Endometrial microvascular endothelial cells (primary cell): ENCODE results near the gene SLC6A7. TPM values are rescaled to one million over a fixed set of nuclear protein-coding genes. Genes with fewer than 3 reads are reported as not detected.

Experiments used
- in situ Hi-C: cut with HindIII; loops from 2 replicates; pipeline ENCODE4 v1.10.0; 2017; ENCODE audit warnings: low sequenced_read_pairs, low pct_unique_long_range_greater_than_20kb; ENCODE audit errors: inconsistent ontology term
- total RNA-seq: library from RNA; depleted of rRNA; stranded (reverse); fragments of >200 nt; gene quantifications from one replicate; pipeline ENCODE4 v1.2.3, GENCODE V29; 2015; ENCODE audit errors: inconsistent ontology term

Gene SLC6A7
- total RNA-seq, 1 donor from 2014 or later = not detected

- in situ Hi-C loops = no loop called here
These were observed 35.2 kb upstream of the SLC6A7 start for GRCh38 chr5:150154618-150155128.

- in situ Hi-C loops = no loop called here
These were observed 34.4 kb upstream of the SLC6A7 start, which contains the start of gene PDGFRB for GRCh38 chr5:150155258-150156026. Gene PDGFRB, minus strand, starts transcription at chr5:150155845. Its CDS starts 18,798 bp downstream, at chr5:150137047.

- in situ Hi-C loops = no loop called here
These were observed 33.9 kb upstream of the SLC6A7 start for GRCh38 chr5:150156027-150156368.

GRCh38 chr5:150156540-150156939 lies 33.3 kb upstream of the SLC6A7 start:
- in situ Hi-C loops = no loop called here

GRCh38 chr5:150157168-150157567 lies 32.7 kb upstream of the SLC6A7 start:
- in situ Hi-C loops = no loop called here

GRCh38 chr5:150158170-150158949 lies 31.5 kb upstream of the SLC6A7 start:
- in situ Hi-C loops = no loop called here

GRCh38 chr5:150159031-150159430 lies 30.8 kb upstream of the SLC6A7 start:
- in situ Hi-C loops = no loop called here

GRCh38 chr5:150159741-150160179 lies 30.1 kb upstream of the SLC6A7 start:
- in situ Hi-C loops = no loop called here

- in situ Hi-C loops = no loop called here
These were observed 29.3 kb upstream of the SLC6A7 start for GRCh38 chr5:150160448-150161081.

GRCh38 chr5:150161242-150162141 lies 28.4 kb upstream of the SLC6A7 start:
- in situ Hi-C loops = no loop called here

GRCh38 chr5:150162142-150162513 lies 27.7 kb upstream of the SLC6A7 start:
- in situ Hi-C loops = no loop called here

- in situ Hi-C loops = no loop called here
These were observed 26.8 kb upstream of the SLC6A7 start for GRCh38 chr5:150163035-150163434.

- in situ Hi-C loops = no loop called here
These were observed 26.3 kb upstream of the SLC6A7 start for GRCh38 chr5:150163547-150164059.

- in situ Hi-C loops = no loop called here
These were observed 25.5 kb upstream of the SLC6A7 start for GRCh38 chr5:150164211-150164980.

- in situ Hi-C loops = no loop called here
These were observed 23.7 kb upstream of the SLC6A7 start for GRCh38 chr5:150166037-150166649.

- in situ Hi-C loops = no loop called here
These were observed 23.0 kb upstream of the SLC6A7 start, which contains the start of gene CDX1 for GRCh38 chr5:150166650-150167511. Gene CDX1, plus strand, starts transcription at chr5:150166778. Its CDS starts 99 bp downstream, at chr5:150166877.
